ENCODE results near the gene SDK1. TPM values are rescaled to one million over a fixed set of nuclear protein-coding genes. Genes with fewer than 3 reads are reported as not detected.

Gene SDK1
- total RNA-seq, 2 donors from 2014 or later: 19.8 to 32.4 TPM

- Histone ChIP-seq H3K27ac (no peak overlapping the region), H3K9me3 (no peaks in the 10 kb centered on the region), H3K27me3 (no peaks in the 10 kb centered on the region), H3K4me1 (no peaks in the 10 kb centered on the region), H3K36me3 (replicated peaks in 1 of 2; ENCODE audit: insufficient read depth in 1 of 2, low read depth in 2 of 2) (no peaks in the 10 kb centered on the region), H3K4me3 (no peak overlapping the region)
- WGBS, 2 donors: 83 to 88% methylated on average over 3 of the region's 3 CpGs
- ATAC-seq: no peak
- intact Hi-C loops (cut with DNase I): no loop called here
- DNase-seq: no peak
- TF ChIP-seq POLR2A (IDR thresholded peaks at IDR 0.05): no peak
These were observed 20.7 kb downstream of the SDK1 start for GRCh38 chr7:3321745-3322144.

GRCh38 chr7:3326246-3326645, 25.2 kb downstream of the SDK1 start:
- H3K4me1 ChIP-seq: no peaks in the 10 kb centered on the region
- DNase-seq (no peak), ATAC-seq (no peak)
- no peak overlapping the region for H3K27ac ChIP-seq
- H3K4me3 ChIP-seq: no peak overlapping the region
- intact Hi-C loops (cut with DNase I): no loop called here
- no peaks in the 10 kb centered on the region for H3K27me3 ChIP-seq
- no peaks in the 10 kb centered on the region for H3K9me3 ChIP-seq
- 84 to 95% methylated on average over 1 of the region's 1 CpG for WGBS, 2 donors
- no peak for TF ChIP-seq CTCF (IDR thresholded peaks at IDR 0.05)
- TF ChIP-seq POLR2A (IDR thresholded peaks at IDR 0.05): no peak
- H3K36me3 ChIP-seq (replicated peaks in 1 of 2; ENCODE audit: insufficient read depth in 1 of 2, low read depth in 2 of 2): no peaks in the 10 kb centered on the region

- ATAC-seq (no peak), DNase-seq (no peak)
- TF ChIP-seq POLR2A (IDR thresholded peaks at IDR 0.05) (no peak), CTCF (IDR thresholded peaks at IDR 0.05) (no peak)
- no peaks in the 10 kb centered on the region for H3K27me3 ChIP-seq
- H3K27ac ChIP-seq: no peak overlapping the region
- H3K36me3 ChIP-seq (replicated peaks in 1 of 2; ENCODE audit: insufficient read depth in 1 of 2, low read depth in 2 of 2): no peaks in the 10 kb centered on the region
- no peak overlapping the region for H3K4me3 ChIP-seq
- no peaks in the 10 kb centered on the region for H3K9me3 ChIP-seq
- no peaks in the 10 kb centered on the region for H3K4me1 ChIP-seq
- 69 to 76% methylated on average over 2 of the region's 2 CpGs for WGBS, 2 donors
- intact Hi-C loops (cut with DNase I): no loop called here
These were observed 26.0 kb downstream of the SDK1 start for GRCh38 chr7:3327099-3327498.

GRCh38 chr7:3327655-3328054, 26.6 kb downstream of the SDK1 start:
- ATAC-seq (no peak), DNase-seq (no peak)
- Histone ChIP-seq H3K4me1 (no peaks in the 10 kb centered on the region), H3K36me3 (replicated peaks in 1 of 2; ENCODE audit: insufficient read depth in 1 of 2, low read depth in 2 of 2) (no peaks in the 10 kb centered on the region), H3K9me3 (no peaks in the 10 kb centered on the region), H3K27ac (no peak overlapping the region), H3K27me3 (no peaks in the 10 kb centered on the region), H3K4me3 (no peak overlapping the region)
- 53 to 70% methylated on average over 5 of the region's 5 CpGs for WGBS, 2 donors
- TF ChIP-seq CTCF (IDR thresholded peaks at IDR 0.05): no peak
- no peak for TF ChIP-seq POLR2A (IDR thresholded peaks at IDR 0.05)
- intact Hi-C loops (cut with DNase I): no loop called here

GRCh38 chr7:3332308-3332707, 31.3 kb downstream of the SDK1 start:
- no peaks in the 10 kb centered on the region for H3K36me3 ChIP-seq (replicated peaks in 1 of 2; ENCODE audit: insufficient read depth in 1 of 2, low read depth in 2 of 2)
- 73 to 80% methylated on average over 2 of the region's 2 CpGs for WGBS, 2 donors
- ATAC-seq (no peak), DNase-seq (no peak)
- no peaks in the 10 kb centered on the region for H3K9me3 ChIP-seq
- no peak overlapping the region for H3K4me3 ChIP-seq
- no peaks in the 10 kb centered on the region for H3K4me1 ChIP-seq
- intact Hi-C loops (cut with DNase I): no loop called here
- TF ChIP-seq CTCF (IDR thresholded peaks at IDR 0.05): no peak
- TF ChIP-seq POLR2A (IDR thresholded peaks at IDR 0.05): no peak
- H3K27ac ChIP-seq: no peak overlapping the region
- no peaks in the 10 kb centered on the region for H3K27me3 ChIP-seq

Measured in body of pancreas (tissue), 4 donors.